Keratinocyte (primary cell): ENCODE data around the gene CUBN. TPM values are rescaled to one million over a fixed set of nuclear protein-coding genes. Genes with fewer than 3 reads are reported as not detected.
A peak's percentile ranks its signal among the peaks of the same experiment; 100 is the strongest.

Experiments used
- DNase-seq: peaks from one replicate; pipeline ENCODE4 v3.0.0-alpha.2; 2011; ENCODE audit warnings: low read depth, missing footprints, low spot score
- FAIRE-seq: peaks from 2 replicates; lab custom pipeline; 2011; peaks lifted over from hg19 to GRCh38; lab: Jason Lieb, UNC
- H2AFZ ChIP-seq: 2 replicates; pipeline ENCODE4 v1.6.0; 2012; ENCODE audit warnings: low read length, control low read depth, inconsistent platforms; ENCODE audit not compliant: control insufficient read depth
- H3K27ac ChIP-seq: 2 replicates; pipeline ENCODE4 v1.5.1; 2011; ENCODE audit warnings: low read length; ENCODE audit not compliant: control insufficient read depth, insufficient read depth
- H3K27me3 ChIP-seq: 3 replicates; pipeline ENCODE4 v1.6.0; 2011; ENCODE audit warnings: low read length; ENCODE audit not compliant: control insufficient read depth, insufficient read depth; ENCODE audit errors: extremely low read depth
- H3K36me3 ChIP-seq, 2 experiments: 2 replicates in 1 of 2; 3 replicates in 1 of 2; pipeline ENCODE4 v1.5.1; 2011; ENCODE audit warnings: low read length in 2 of 2, mild to moderate bottlenecking in 1 of 2; ENCODE audit not compliant: control insufficient read depth in 2 of 2, insufficient read depth in 2 of 2; ENCODE audit errors: extremely low read depth in 1 of 2
- H3K4me1 ChIP-seq: 3 replicates; pipeline ENCODE4 v1.5.1; 2011; ENCODE audit warnings: low read length; ENCODE audit not compliant: control insufficient read depth, insufficient read depth; ENCODE audit errors: extremely low read depth
- H3K4me2 ChIP-seq: 3 replicates; pipeline ENCODE4 v1.6.0; 2011; ENCODE audit warnings: low read depth, low read length; ENCODE audit not compliant: control insufficient read depth, insufficient read depth; ENCODE audit errors: extremely low read depth
- H3K4me3 ChIP-seq, 3 experiments: fragments of 200-600 bp in 1 of 3; sonication (generic) in 1 of 3; 2 replicates in 2 of 3; 3 replicates in 1 of 3; pipeline ENCODE4 v1.5.1; 2011 to 2016; ENCODE audit warnings: low read length in 3 of 3, mild to moderate bottlenecking in 3 of 3, control low read depth in 2 of 3, inconsistent platforms in 1 of 3, low read depth in 1 of 3, mixed read lengths in 1 of 3, mixed run types in 1 of 3, moderate library complexity in 1 of 3; ENCODE audit not compliant: control insufficient read depth in 2 of 3, insufficient read depth in 2 of 3; ENCODE audit errors: extremely low read depth in 1 of 3
- H3K79me2 ChIP-seq: 2 replicates; pipeline ENCODE4 v1.6.0; 2012; ENCODE audit warnings: low read length; ENCODE audit not compliant: control insufficient read depth, insufficient read depth
- H3K9ac ChIP-seq: 3 replicates; pipeline ENCODE4 v1.6.0; 2011; ENCODE audit warnings: low read length; ENCODE audit not compliant: control insufficient read depth, insufficient read depth; ENCODE audit errors: extremely low read depth
- H3K9me1 ChIP-seq: 3 replicates; pipeline ENCODE4 v1.6.0; 2011; ENCODE audit warnings: low read length; ENCODE audit not compliant: control insufficient read depth, insufficient read depth; ENCODE audit errors: extremely low read depth
- H3K9me3 ChIP-seq: 2 replicates; pipeline ENCODE4 v1.5.1; 2012; ENCODE audit warnings: low read depth, low read length; ENCODE audit not compliant: control insufficient read depth
- H4K20me1 ChIP-seq: 3 replicates; pipeline ENCODE4 v1.6.0; 2011; ENCODE audit warnings: low read length; ENCODE audit not compliant: control insufficient read depth, insufficient read depth; ENCODE audit errors: extremely low read depth
- EZH2 ChIP-seq: IDR thresholded peaks from one replicate; pipeline ENCODE4 v1.6.1; 2012; ENCODE audit warnings: inconsistent platforms, mild to moderate bottlenecking, low read length, moderate library complexity
- dilution Hi-C: fragments of 300-500 bp; cut with MboI; formaldehyde crosslinking; loops from one replicate; pipeline ENCODE4 v1.7.0; 2020; ENCODE audit warnings: low sequenced_read_pairs; ENCODE audit not compliant: extremely low pct_ligation_motif_present
- polyA plus RNA-seq, 5 experiments: library from polyadenylated mRNA; depleted of rRNA in 3 of 5; stranded (reverse) in 3 of 5; stranded (forward) in 1 of 5; unstranded in 1 of 5; fragments of >200 nt; gene quantifications; 1 replicate in 1 of 5; 2 replicates in 3 of 5; 3 replicates in 1 of 5; pipeline versions ENCODE4 v1.2.1 to v1.2.3, GENCODE V29; 2011 to 2012; ENCODE audit warnings: missing spikeins in 2 of 5, low read depth in 1 of 5, low replicate concordance in 1 of 5
- TF ChIP-seq, protein P1 (sequence below), 3 experiments: IDR thresholded peaks in 1 of 3; conservative IDR thresholded peaks in 1 of 3; optimal IDR thresholded peaks in 1 of 3; 2 replicates in 2 of 3; 3 replicates in 1 of 3; pipeline versions ENCODE3 to v1.5.1; 2011; ENCODE audit warnings: low read length in 3 of 3, mild to moderate bottlenecking in 3 of 3, moderate library complexity in 2 of 3, control low read depth in 1 of 3, inconsistent platforms in 1 of 3; ENCODE audit not compliant: insufficient read depth in 2 of 3; ENCODE audit errors: extremely low read depth in 1 of 3

Gene CUBN
- polyA plus RNA-seq, 1 donor (not counting 4 experiments of a cell fraction or from before 2014, with no cell fraction given), result 0.07 TPM

DNA sequence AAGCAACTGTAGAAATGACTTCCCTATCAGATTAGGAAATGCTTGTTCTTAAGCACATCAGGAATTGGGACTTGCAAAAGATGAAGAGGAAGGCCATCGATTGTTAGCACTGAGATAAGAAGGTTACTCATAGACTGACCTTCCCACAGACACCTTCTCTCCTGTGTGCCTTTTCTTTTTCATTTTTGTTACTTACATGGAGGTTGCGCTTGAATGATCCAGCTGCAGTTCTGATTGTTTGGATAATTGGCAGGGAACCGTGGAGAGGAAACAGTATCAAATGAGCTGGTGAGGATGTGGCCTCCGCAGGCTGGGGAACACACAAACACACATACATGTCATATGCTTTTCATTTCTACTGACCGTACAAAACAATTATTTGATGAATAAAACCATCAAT, 177.5 kb downstream of the CUBN start:
- no peak overlapping the region for H3K4me2 ChIP-seq
- dilution Hi-C loops, result no loop called here
- H3K9me1 ChIP-seq, result no peaks in the 10 kb centered on the region
- FAIRE-seq (no peak), DNase-seq (no peak)
- TF ChIP-seq, protein P1, sequence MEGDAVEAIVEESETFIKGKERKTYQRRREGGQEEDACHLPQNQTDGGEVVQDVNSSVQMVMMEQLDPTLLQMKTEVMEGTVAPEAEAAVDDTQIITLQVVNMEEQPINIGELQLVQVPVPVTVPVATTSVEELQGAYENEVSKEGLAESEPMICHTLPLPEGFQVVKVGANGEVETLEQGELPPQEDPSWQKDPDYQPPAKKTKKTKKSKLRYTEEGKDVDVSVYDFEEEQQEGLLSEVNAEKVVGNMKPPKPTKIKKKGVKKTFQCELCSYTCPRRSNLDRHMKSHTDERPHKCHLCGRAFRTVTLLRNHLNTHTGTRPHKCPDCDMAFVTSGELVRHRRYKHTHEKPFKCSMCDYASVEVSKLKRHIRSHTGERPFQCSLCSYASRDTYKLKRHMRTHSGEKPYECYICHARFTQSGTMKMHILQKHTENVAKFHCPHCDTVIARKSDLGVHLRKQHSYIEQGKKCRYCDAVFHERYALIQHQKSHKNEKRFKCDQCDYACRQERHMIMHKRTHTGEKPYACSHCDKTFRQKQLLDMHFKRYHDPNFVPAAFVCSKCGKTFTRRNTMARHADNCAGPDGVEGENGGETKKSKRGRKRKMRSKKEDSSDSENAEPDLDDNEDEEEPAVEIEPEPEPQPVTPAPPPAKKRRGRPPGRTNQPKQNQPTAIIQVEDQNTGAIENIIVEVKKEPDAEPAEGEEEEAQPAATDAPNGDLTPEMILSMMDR (optimal IDR thresholded peaks at IDR 0.05 in 1 of 3, IDR thresholded peaks at IDR 0.05 in 1 of 3, conservative IDR thresholded peaks at IDR 0.05 in 1 of 3; ENCODE audit: extremely low read depth in 1 of 3, insufficient read depth in 2 of 3, low read length in 3 of 3), result no peak
- TF ChIP-seq EZH2, result no peak
- no peak overlapping the region for H2AFZ ChIP-seq
- H3K27ac ChIP-seq, result no peak overlapping the region
- H3K27me3 ChIP-seq, result no peaks in the 10 kb centered on the region
- H4K20me1 ChIP-seq, result no peaks in the 10 kb centered on the region
- H3K4me1 ChIP-seq, result peaks cover 10% of the 10 kb centered on the region
- H3K79me2 ChIP-seq, result no peaks in the 10 kb centered on the region
- H3K4me3 ChIP-seq, result no peak overlapping the region
- H3K9me3 ChIP-seq, result no peaks in the 10 kb centered on the region
- H3K36me3 ChIP-seq, result no peaks in the 10 kb centered on the region
- H3K9ac ChIP-seq, result no peak overlapping the region

DNA sequence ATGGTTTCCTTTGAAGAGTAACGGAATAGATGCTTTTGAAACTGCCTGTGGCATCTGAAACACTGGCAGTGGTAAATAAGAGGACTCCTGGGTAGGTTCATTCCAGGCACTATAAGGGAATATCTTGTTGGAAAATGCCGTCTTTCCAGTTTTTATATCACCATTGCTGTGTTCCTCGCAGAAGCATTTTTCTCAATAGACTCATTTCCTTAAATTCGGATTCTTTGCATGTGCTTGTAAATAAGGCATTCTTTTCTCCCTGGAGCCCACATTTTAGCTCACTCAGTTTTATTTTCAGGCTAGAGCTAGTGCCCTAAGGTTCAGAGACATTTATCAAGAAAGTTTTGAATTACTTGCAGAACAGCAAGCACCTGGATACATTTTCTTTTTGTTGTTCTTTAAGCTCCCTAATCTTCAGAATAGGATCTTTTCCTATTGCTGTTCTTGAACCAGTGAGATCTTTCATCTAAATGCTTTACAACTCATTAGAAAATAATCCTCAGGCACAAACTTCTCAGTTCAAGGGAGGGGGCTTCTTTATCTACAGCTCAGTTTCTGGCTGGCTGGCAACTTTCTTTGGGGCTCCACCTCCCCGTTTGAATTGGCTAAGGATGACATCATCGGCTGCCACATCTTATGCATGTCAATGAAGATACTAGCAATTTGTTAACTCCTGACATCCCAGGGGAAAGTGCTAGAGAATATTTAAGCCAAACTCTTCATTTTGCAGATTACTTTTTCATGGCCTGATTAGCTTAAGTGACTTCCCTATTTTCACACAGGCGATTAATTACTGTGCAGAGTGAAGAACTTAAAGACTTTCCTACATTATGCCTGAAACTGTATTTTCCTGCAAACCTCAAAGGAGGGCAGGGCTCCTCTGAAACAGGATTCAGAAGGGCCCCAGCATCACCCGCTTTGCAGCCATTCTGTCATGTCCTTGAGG, 178.7 kb downstream of the CUBN start:
- dilution Hi-C loops, result no loop called here

More for the DNA sequence above, 178.7 kb downstream of the CUBN start:
- no peaks in the 10 kb centered on the region for H3K9me3 ChIP-seq
- H3K4me2 ChIP-seq, result peak overlapping the region; percentile 69
- no peak overlapping the region for H3K9ac ChIP-seq
- peak overlapping the region; percentile 75 for H2AFZ ChIP-seq
- TF ChIP-seq EZH2, result no peak
- TF ChIP-seq, protein P1 (optimal IDR thresholded peaks at IDR 0.05 in 1 of 3, IDR thresholded peaks at IDR 0.05 in 1 of 3, conservative IDR thresholded peaks at IDR 0.05 in 1 of 3; ENCODE audit: extremely low read depth in 1 of 3, insufficient read depth in 2 of 3, low read length in 3 of 3), result no peak
- H3K4me3 ChIP-seq, result peak overlapping the region in 2 of 3 experiments; percentile 16 to 35
- H3K27ac ChIP-seq, result no peak overlapping the region
- FAIRE-seq (peak; percentile 51), DNase-seq (no peak)
- no peaks in the 10 kb centered on the region for H3K36me3 ChIP-seq
- no peaks in the 10 kb centered on the region for H3K27me3 ChIP-seq
- H4K20me1 ChIP-seq, result no peaks in the 10 kb centered on the region
- no peaks in the 10 kb centered on the region for H3K79me2 ChIP-seq
- H3K4me1 ChIP-seq, result peaks cover 10% of the 10 kb centered on the region
- H3K9me1 ChIP-seq, result no peaks in the 10 kb centered on the region
